HT1080 (cell line): Measurements from ENCODE around the gene ECI2. TPM values are rescaled to one million over a fixed set of nuclear protein-coding genes. Genes with fewer than 3 reads are reported as not detected.
A peak's percentile ranks its signal among the peaks of the same experiment; 100 is the strongest.

Source experiments
- DNase-seq: peaks from one replicate; pipeline ENCODE4 v3.0.0-alpha.2; 2015; ENCODE audit warnings: low read depth
- total RNA-seq: library from RNA; depleted of rRNA; stranded (reverse); fragments of >200 nt; shearing (Covaris generic); gene quantifications from 2 replicates; pipeline ENCODE4 v1.2.3, GENCODE V29; 2014

ECI2 gene
- total RNA-seq, 1 experiment from 2014 or later = 70.7 TPM

DNA sequence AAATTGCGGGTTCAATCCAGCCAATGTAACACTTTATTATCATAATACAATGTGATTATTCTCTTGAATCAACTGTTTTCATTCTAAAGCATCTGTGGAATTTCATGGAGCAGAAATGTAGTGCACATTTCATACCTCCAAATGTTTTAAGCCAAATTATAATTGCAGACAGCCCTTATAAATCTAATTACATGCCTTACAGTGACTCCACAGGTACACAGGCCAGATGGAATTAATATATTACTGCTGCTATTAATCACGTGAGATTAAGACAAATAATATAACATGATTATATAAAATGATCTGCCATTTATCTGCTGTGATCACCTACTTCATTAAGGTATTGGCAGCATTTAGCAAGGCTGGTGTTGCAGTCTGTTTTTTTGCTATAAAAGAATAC lies 9.7 kb upstream of the ECI2 start:
- no peak for DNase-seq

DNA sequence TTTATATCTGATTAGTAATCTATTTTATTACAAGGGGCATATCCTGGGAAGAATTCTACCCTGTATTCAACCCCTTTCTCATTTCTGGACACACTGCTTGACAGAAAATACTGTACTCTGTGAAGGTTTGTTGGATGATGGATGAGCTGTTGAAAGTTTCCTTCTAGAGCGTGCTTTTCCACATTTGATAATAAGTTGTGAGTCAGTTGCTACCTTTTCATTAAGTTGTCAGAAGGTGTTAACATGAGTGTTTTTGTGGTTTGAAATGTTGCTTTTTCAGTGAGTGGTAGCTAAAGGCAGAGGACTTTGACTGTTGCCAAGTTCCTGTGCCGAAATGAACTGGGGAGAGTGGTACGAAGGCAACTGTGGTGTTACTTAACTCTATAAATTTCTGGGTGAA lies 3.9 kb upstream of the ECI2 start:
- no peak for DNase-seq

DNA sequence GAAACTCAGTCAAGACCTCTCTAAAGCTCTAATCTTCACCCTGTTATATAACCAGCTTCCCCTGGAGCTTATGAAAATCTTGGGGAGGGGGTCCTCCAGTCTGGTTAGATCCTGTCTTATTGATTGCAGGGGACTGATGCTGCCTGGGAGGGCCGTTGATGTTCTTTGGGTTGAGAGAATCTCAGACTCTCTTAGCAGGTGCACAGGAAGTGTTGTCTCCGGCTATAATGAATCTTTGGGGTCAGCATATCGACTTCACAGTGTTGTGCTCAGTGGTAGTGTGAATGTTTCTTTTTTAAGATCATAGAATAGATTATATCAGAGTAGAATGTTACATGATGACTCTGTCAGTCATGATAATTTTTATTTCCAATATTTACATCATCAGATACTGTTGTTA lies 2.8 kb upstream of the ECI2 start:
- DNase-seq = no peak

DNA sequence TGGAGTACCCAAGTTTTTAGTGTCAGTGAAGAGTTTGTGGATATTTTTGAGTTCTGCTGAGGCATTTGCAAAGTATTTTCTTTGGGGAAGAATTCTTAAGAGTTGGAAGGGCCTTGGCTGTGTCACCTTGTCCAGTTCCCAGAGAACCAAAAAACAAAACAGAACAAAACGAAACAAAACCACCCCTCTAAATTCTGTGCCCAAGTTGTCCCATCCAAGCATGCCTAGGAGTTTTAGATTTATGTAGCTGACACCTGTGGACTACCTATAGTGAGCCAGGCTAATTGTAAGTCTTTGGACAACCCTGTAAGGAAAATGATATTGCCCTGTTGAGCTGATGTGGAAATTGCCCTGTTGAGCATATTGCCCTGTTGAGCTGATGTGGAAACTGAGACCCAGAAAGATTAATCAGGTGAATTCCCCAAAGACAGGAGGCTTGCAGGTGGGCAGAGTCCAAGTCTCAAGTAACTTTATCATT lies 1.0 kb upstream of the ECI2 start:
- DNase-seq = no peak

DNA sequence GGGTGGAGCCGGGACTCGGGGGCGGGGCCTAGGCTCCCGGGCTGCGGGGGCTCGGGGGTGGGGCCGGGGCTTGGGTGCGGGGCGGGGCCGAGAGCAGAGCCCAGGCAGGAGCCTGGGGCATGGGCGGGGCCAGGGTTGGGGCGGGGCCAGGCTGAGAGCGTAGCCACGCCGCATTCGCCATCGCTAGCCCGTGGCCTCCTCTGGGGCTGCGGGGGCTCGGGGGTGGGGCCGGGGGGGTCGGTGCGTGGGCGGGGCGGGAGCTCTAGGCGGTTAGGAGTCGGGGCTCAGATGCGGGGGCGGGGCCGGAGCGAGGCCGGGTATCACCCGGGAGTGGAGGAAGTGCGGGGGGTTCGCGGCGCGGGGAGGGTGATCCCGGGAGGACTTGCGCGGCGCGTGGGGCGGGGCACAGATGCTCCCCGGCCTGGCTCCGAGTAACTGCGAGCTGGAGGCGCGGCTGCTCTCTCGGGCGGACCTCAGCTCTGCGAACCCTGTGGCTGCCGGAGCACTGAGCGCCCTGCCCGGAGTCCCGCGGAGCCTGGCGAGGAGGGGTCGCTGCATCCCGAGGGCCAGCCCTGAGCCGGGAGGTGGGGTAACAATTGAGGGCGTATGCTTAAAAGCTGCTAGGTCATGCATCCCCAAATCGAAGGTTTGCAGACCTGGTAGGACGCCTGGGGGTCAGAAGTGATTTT lies 434 bp upstream of the ECI2 start:
- peak; percentile 79 for DNase-seq

DNA sequence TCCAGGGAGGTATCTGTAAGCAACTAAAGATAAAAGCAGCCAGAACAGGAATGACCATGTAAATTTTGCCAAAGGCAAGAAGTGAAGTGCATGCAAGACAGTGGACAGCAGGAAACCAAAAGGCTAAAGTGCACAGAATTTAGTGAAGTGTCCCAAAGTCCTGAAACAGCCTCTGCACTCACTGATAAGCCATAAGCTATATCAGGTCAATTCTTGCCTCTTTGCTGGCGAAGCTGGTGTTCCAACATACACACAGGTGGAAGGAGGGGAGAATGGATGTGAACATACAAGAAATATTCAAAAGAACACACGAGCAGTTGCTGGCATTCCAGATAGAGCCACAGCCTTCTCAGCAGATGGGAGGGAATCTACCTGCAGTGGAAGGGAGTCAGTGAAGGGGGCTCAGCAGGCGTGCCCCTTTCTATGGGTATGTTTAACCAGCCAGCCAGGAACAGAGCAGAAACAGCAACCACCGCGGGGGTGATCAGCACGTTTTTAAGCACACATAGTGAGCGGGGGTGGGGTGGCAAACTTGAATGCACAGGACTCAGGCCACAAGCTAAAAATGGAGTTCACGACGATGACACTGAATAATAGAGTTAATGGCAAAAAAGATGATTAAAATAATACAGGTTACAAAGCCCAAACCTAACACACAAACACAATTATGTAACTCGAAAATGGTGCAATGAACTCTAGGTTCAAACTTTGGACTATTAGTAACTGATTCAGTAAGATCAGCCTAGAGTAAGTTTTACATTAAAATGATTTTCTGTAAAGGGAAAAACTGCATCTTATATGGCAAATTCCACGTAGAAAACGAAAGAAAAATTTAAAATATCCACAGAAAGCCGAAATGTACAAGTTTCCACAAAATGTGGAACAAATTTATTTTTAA lies 1.2 kb downstream of the ECI2 start:
- DNase-seq = peak; percentile 24

DNA sequence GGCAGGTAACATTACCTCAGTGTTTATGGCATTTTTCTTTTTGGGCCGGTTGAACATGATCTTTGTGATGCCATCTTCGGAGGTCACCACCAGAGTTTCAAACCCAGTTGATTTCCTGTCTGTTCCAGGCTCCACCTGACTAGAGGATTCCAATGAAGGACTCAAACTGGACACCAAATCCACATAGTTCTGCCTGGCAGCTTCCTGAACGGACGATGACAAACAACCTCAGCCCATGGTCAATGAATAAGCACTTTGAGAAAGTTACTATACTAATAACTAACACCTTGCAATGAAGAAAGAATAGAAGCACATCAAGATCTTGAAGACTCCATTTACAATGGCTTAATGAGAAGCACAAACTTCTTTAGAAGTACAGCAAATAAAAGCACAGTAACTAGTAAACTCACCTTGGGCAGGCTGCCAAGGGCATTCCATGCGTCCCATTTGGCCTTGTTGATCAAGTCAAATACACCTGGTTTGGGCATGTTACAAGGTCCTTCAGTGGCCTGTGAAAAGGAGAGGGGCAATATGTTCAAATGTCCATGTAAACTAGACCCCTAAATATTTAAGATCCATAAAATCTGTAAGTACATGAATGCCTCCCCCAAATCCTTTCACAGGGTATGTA lies 4.9 kb downstream of the ECI2 start:
- DNase-seq = no peak

DNA sequence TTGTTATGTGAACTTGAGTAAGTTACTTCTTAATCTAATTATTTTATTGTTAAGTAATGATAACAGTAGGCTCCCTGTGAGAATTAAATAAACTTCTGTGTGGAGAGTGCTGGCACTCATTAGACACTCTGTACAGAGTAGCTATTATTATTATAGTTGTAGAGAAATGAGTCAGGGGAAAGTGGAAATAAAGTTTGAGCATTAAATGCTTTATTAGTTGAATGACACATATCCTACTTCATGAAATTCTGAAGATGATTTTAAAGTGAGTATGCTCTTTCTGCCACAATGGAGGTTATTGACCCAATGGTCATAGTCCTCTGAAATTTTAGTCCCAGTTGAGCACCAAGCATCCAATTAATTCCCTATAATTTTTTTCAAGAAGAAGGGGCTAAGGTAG lies 5.9 kb downstream of the ECI2 start:
- peak; percentile 17 for DNase-seq

DNA sequence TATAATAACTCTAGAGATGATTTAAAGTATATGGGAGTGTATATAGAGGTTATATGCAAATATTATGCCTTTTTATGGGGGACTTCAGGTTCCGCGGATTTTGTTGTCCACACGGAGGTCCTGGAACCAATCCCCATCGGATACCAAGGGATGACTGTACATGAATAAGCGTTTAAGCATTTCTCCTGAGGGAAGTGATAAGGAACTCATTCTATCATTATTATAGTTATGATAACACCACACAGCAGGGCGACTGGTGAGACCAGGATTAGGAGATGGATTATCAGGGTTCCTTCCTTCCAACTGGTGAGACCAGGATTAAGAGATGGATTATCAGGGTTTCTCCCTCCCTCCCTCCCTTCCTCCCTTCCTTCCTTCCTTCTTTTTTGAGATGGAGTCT lies 6.6 kb downstream of the ECI2 start:
- no peak for DNase-seq

DNA sequence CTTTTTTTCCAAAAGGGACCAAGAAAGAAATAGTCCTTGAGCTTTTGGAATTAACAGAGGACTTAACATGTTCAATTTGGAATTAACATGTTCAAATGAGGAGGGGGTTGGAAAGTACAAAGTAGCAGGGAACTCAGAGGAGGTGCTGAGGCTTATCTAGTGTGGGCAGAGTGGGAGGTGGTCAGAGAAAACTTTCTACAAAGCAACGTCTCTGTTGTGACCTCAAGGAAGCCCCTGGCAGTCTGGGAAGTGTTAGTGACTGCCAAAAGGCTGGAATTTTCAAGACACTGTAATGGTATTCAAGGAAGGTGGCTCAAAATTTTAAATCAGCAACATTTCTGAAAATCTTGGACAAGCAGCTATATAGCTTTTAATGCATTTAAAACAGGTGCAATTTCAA lies 7.3 kb downstream of the ECI2 start:
- no peak for DNase-seq

DNA sequence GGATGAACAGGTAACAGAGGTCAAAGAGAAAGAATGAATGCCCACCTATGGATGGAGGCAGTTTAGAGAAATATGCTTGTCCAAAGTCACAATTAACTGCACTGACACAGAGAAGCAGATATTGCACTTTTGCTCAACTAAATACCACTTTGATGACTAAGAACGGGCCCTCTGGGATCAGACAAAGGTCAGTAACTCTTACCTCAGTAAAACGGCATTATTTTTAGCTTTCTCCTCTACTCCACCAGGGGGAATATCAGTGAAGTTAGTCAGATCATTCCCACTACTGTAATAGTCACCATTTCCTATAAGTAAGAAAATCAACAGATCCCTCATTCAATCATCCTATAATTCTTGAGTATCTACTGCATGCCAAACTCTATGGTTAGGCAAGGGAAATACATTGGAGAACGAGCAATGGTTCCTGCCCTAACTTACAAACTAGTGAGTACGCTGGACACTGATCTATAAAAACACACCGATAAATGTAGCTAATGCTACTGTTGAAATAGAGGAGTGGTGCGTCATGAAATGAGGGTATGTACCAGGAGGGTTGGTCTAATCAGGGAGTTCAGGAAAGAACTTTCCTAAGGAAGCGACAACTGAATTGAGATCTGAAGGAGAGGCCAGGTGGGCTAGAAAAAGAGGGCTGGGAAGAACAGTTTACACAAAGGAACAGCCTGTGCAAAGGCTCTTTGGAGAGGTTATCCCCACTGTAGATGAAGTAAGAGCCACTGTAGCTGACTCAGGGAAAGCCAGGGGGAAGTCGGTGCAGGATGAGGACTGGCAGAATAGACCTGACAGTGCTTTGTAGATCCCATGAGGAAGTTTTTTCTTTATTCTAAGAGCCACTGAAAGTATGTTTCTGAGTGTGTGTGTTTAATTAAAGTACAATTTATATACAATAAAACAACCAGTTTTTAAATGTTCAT lies 9.2 kb downstream of the ECI2 start:
- peak; percentile 90 for DNase-seq

DNA sequence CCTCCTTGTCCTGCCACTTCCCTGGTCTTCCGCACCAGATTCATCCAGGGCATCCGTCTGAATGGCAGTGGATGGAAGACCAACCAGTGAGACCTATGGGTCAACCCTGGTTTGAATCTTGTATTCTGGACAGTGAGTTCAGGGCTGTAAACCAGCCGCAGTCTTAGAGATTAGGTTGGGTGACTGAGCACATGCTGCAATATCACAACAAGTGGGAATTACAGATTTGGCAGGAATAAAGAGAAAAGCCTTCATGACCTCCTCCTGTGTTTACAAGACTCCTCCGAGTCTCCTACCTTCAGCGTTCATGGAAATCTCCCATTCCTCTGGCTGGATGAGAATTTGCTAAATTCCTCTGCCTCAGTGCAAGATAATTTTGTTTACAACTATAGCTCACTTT lies 9.9 kb downstream of the ECI2 start:
- DNase-seq = no peak

DNA sequence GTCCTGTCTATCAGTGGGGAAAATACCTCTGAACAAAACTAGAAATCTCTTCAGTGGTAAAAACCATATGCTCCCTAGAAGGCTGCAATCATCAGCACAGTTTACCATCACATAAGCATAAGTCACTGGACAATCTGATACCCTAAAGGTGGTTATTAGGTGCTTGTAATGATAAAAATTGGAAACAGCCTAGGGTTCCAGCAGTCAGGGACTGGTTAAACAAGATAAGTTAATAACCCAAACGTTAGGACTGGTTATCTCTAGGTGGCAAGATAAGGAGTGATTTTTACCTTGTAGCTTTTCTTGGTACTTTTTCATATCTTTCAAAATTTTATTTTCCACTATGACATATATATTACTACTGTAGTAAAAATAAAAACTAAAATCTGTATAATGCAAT lies 11.0 kb downstream of the ECI2 start:
- no peak for DNase-seq

DNA sequence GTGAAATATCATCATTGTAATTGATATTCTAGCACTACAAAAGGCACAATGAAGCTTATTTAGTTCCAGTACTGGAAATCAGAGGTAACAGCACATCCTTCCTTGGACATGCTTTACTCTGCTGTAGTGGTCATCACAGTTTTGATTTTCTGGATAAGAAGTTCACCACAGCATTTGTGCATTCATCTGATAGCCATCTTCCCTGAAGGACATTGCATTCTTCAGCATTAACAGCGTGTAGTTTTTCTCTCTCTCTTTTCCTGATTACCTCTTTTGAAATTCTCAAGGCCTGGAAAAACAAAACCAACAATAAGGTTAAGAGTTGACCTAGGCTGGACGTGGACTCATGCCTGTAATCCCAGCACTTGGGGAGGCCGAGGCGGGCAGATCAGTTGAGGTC lies 19.6 kb downstream of the ECI2 start:
- no peak for DNase-seq

DNA sequence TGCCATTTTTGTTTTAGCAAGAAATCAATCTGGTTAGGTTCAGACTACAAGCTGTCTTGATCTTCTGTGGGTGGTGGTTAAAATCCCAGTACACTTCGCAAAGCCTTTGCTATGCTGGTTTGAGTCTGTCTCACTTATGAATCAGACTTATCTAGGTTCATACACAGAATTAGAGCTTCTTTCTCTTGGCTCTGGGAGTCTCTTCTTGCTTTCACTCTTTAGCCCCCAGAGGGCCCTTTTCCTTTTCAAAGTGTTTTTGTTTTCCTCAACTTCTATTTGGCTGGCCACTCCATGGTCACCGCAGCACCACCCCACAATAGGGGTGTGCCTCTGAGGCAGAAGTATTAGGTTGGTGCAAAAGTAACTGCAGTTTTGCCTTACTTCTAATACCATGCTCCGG lies 21.3 kb downstream of the ECI2 start:
- no peak for DNase-seq

DNA sequence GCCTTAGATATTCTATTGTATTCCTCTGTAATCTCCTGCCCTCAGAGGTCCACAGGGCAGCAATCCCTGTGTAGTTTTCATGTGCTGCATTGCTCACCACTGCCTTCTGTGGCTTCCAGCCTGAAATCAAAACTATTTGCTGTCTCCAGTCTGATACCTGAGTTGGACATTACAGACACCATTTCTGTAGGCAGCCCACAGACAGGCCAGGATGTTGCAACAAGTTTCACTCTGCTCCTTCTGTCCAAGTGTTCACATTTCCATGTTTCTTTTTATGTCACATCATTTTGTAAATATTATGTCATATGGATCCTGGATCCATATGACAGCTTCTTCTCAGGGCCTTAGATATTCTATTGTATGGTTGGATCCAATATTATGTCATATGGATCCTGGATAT lies 21.7 kb downstream of the ECI2 start:
- DNase-seq = no peak

DNA sequence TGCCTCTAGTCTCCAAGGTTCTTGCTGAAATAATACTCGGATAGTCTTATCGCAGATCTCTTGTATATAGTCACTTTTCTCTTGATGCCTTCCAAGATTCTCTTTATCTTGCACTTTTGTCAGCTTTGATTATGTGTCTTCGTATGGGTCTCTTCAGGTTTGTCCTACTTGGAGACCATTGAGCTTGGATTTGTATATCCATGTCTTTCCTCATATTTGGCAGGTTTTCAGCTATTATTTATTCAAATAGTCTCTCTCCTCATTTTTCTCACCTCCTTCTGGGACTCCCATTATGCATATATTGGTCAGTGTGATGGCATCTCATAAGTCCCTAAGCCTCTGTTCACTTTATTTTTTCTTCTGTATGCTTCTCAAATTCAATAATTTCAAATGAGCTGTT lies 23.0 kb downstream of the ECI2 start:
- no peak for DNase-seq

DNA sequence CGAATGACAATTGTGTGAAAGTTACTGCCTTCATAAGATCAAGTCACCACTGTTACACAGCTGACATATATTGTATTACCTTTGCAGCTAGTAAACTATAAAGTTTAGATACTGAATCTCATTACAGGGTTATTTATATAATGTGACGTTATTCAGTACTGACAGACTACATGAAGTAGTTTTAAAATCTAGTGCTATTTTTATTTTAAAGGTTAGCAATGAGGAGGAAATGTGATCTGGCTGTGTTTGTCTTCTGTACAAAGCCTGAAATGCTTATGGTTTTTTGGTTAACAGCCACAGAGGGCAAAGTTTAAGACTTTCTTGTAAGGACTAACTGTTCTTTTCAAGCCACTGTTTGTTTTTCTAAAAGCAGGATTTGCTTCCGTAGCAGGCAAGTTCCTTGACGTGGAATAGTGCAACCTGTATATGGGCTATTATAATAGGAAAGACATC lies 26.0 kb downstream of the ECI2 start:
- peak; percentile 37 for DNase-seq

DNA sequence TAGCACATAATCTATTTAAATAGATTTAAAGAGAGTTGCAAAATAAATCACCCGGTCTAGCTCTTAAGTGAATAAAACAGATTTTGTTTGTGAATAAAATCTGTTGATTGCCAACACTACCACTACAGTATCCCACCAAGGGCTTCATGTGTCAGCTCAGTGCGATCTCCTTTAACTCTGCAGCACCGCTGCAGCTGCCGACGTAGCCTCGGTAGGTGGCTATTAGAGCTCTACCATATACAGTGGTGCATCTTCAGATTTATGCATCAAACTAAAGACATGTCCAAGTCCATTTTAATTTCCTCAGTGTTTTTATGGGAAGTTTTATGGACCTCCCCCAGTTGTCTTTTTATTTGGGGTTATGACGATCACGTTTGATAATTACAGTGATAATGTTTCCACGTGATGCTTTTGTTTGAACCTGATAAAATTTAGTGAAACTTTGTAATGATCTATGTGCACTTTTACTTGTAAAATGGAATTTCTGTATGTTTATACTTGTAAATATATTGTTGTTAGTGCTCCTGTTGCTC lies 26.7 kb downstream of the ECI2 start:
- DNase-seq = no peak

DNA sequence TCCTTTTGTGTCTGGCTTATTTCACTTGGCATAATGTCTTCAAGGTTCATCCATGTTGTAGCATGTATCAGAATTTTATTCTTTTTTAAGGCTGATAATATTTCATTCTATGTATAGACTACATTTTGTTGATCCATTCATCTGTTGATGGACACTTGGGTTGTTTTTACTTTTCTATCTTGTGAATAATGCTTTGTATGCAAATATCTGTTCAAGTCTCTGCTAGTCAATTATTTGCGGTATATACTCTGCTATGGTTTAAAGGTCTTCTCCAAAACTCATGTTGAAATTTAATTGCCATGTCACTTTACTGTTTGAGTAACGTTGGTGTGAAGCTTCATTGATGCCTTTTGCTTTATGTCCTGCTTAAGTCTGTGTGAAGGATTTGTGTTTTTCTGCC lies 27.5 kb downstream of the ECI2 start:
- DNase-seq = no peak

DNA sequence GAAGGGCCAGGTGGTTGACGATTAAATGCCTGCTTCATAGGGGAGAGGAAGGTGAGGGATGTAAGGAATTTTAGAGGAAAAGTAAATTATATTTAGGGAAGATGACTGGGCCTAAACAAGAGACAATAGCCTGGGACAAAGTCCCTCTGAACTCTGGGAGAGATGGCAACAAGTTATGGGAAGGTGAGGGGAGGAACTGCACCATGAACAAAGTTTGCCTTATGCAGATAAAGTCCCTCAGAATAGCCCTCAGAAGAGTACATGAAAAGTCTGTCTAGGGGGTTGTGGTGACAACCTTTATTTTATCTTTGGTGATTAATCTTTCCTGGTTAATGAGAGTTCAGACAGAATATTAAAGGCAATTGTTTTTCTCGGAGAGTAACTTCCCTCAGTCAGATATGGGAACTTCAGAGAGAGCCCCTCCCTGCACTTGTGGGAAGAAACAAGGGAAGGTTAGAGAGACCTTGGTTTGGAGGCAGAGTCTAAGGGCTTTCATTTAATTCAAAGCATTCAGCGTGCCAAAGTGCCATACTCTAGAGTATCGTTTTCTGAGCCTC lies 29.3 kb downstream of the ECI2 start:
- no peak for DNase-seq
